ENCODE results near the gene KIF24. TPM values are rescaled to one million over a fixed set of nuclear protein-coding genes. Genes with fewer than 3 reads are reported as not detected.
"Not testable (repeated sequence)": the region's sequence is repeated elsewhere in the genome, so short reads cannot be mapped to it uniquely, and the experiment has no call there.

The KIF24 gene
- total RNA-seq, 4 donors from 2014 or later = 0.37 to 6.8 (median 1.1) TPM

DNA sequence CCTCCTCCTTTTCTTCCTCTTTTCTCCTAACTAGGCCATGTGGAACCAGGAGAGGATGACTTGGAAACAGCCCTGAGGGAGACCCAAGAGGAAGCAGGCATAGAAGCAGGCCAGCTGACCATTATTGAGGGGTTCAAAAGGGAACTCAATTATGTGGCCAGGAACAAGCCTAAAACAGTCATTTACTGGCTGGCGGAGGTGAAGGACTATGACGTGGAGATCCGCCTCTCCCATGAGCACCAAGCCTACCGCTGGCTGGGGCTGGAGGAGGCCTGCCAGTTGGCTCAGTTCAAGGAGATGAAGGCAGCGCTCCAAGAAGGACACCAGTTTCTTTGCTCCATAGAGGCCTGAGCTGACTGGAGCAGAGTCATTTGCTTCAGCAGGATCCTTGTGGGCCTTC, 14.0 kb upstream of the KIF24 start:
- TF ChIP-seq, protein P1, sequence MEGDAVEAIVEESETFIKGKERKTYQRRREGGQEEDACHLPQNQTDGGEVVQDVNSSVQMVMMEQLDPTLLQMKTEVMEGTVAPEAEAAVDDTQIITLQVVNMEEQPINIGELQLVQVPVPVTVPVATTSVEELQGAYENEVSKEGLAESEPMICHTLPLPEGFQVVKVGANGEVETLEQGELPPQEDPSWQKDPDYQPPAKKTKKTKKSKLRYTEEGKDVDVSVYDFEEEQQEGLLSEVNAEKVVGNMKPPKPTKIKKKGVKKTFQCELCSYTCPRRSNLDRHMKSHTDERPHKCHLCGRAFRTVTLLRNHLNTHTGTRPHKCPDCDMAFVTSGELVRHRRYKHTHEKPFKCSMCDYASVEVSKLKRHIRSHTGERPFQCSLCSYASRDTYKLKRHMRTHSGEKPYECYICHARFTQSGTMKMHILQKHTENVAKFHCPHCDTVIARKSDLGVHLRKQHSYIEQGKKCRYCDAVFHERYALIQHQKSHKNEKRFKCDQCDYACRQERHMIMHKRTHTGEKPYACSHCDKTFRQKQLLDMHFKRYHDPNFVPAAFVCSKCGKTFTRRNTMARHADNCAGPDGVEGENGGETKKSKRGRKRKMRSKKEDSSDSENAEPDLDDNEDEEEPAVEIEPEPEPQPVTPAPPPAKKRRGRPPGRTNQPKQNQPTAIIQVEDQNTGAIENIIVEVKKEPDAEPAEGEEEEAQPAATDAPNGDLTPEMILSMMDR (IDR thresholded peaks at IDR 0.05) = no peak
- peak; percentile 44 for TF ChIP-seq EP300 (IDR thresholded peaks at IDR 0.05; ENCODE audit: low read depth)
- peak overlapping the region; percentile 73 to 86 (median 76) for H3K27ac ChIP-seq
- H3K36me3 ChIP-seq = peaks cover 0 to 13% (median 6%) of the 10 kb centered on the region in 4 donors
- intact Hi-C loops (cut with DNase I; ENCODE audit: low total_unique reads) = no loop called here
- peak; percentile 47 for DNase-seq
- H3K9me3 ChIP-seq = no peaks in the 10 kb centered on the region
- no peaks in the 10 kb centered on the region for H3K27me3 ChIP-seq
- in situ Hi-C loops (cut with MboI; ENCODE audit: low pct_ligation_motif_present in 1 of 4, low pct_unique_long_range_greater_than_20kb in 1 of 4, low sequenced_read_pairs in 3 of 4) = no loop called here
- H3K4me3 ChIP-seq = no peak overlapping the region
- H3K4me1 ChIP-seq = peaks cover 3 to 51% (median 17%) of the 10 kb centered on the region in 4 donors
- 40 to 83% methylated on average over 1 to 5 of the region's 5 CpGs for WGBS, 2 donors (ENCODE audit: low coverage in 1 of 2)

GRCh38 chr9:34341659-34342295, 12.7 kb upstream of the KIF24 start:
- no peaks in the 10 kb centered on the region for H3K27me3 ChIP-seq
- peaks cover 3 to 48% (median 17%) of the 10 kb centered on the region in 4 donors for H3K4me1 ChIP-seq
- WGBS, 2 donors (ENCODE audit: low coverage in 1 of 2) = 40 to 78% methylated on average over 1 to 7 of the region's 7 CpGs
- in situ Hi-C loops (cut with MboI; ENCODE audit: low pct_ligation_motif_present in 1 of 4, low pct_unique_long_range_greater_than_20kb in 1 of 4, low sequenced_read_pairs in 3 of 4) (no loop called here), intact Hi-C loops (cut with DNase I; ENCODE audit: low total_unique reads) (no loop called here)
- H3K9me3 ChIP-seq = no peaks in the 10 kb centered on the region
- TF ChIP-seq POLR2A (IDR thresholded peaks at IDR 0.05) = no peak
- TF ChIP-seq EP300 (IDR thresholded peaks at IDR 0.05; ENCODE audit: low read depth) = no peak
- TF ChIP-seq, protein P1 (IDR thresholded peaks at IDR 0.05) = no peak
- TF ChIP-seq POLR2AphosphoS5 (IDR thresholded peaks at IDR 0.05) = no peak
- no peak overlapping the region for H3K4me3 ChIP-seq
- H3K27ac ChIP-seq = peak overlapping the region; percentile 73 to 86 (median 76)
- no peak for DNase-seq
- H3K36me3 ChIP-seq = peaks cover 0 to 13% (median 6%) of the 10 kb centered on the region in 4 donors

GRCh38 chr9:34338665-34339385, 9.8 kb upstream of the KIF24 start:
- in situ Hi-C loops (cut with MboI; ENCODE audit: low pct_ligation_motif_present in 1 of 4, low pct_unique_long_range_greater_than_20kb in 1 of 4, low sequenced_read_pairs in 3 of 4) = loop anchor here in 1 of 4 donors (10.0 kb wide), 1 partner anchor 46 kb away; no protein-coding TSS in a partner anchor
- 81% methylated on average over 2 of the region's 2 CpGs; no CpG with 5 or more reads in 1 of the 2 donors for WGBS, 2 donors (ENCODE audit: low coverage in 1 of 2)

DNA sequence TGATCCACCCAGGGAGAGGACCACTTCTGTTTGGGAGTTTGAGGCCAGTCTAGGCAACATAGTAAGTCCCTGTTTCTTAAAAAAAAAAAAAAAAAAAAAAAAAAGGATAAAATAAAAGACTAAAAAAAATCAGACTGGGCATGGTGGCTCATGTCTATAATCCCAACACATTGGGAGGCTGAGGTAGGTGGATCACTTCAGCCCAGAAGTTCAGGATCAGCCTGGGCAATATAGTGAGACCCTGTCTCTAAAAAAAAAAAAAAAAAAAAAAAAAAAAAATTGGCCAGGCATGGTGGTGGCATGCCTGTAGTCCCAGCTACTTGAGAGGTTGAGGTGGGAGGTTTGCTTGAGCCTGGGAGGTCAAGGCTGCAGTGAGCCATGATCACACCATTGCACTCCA, 9.0 kb upstream of the KIF24 start:
- intact Hi-C loops (cut with DNase I; ENCODE audit: low total_unique reads) (loop anchor here (10.0 kb wide), 1 partner anchor 257 kb away; no protein-coding TSS in a partner anchor), in situ Hi-C loops (cut with MboI; ENCODE audit: low pct_ligation_motif_present in 1 of 4, low pct_unique_long_range_greater_than_20kb in 1 of 4, low sequenced_read_pairs in 3 of 4) (loop anchor here in 1 of 4 donors (10.0 kb wide), 1 partner anchor 47 kb away; no protein-coding TSS in a partner anchor)
- H3K4me1 ChIP-seq = peaks cover 3 to 21% (median 8%) of the 10 kb centered on the region in 4 donors

More at GRCh38 chr9:34338665-34339385, 9.8 kb upstream of the KIF24 start:
- TF ChIP-seq POLR2A (IDR thresholded peaks at IDR 0.05) (no peak), POLR2AphosphoS5 (IDR thresholded peaks at IDR 0.05) (no peak), EP300 (IDR thresholded peaks at IDR 0.05; ENCODE audit: low read depth) (no peak)
- TF ChIP-seq, protein P1 (IDR thresholded peaks at IDR 0.05) = no peak
- Histone ChIP-seq H3K4me1 (peaks cover 3 to 28% (median 11%) of the 10 kb centered on the region in 4 donors), H3K4me3 (no peak overlapping the region), H3K36me3 (peaks cover 0 to 13% (median 6%) of the 10 kb centered on the region in 4 donors), H3K9me3 (no peaks in the 10 kb centered on the region), H3K27ac (peak overlapping the region in 1 of 4 donors; percentile 22), H3K27me3 (no peaks in the 10 kb centered on the region)
- intact Hi-C loops (cut with DNase I; ENCODE audit: low total_unique reads) = loop anchor here (10.0 kb wide), 1 partner anchor 256 kb away; no protein-coding TSS in a partner anchor
- DNase-seq = no peak

More for the DNA sequence above, 9.0 kb upstream of the KIF24 start:
- not testable (repeated sequence) for H3K4me3 ChIP-seq, H3K9me3 ChIP-seq, DNase-seq, H3K27me3 ChIP-seq
- H3K36me3 ChIP-seq = peaks cover 0 to 12% (median 5%) of the 10 kb centered on the region in 4 donors
- H3K27ac ChIP-seq = peak overlapping the region in 1 of 4 donors; percentile 22

All from transverse colon (tissue), 4 donors.